Psoas muscle (tissue), 8 donors: Measurements from ENCODE around the gene C11orf71. TPM values are rescaled to one million over a fixed set of nuclear protein-coding genes. Genes with fewer than 3 reads are reported as not detected.

Source experiments
- ATAC-seq, 4 donors: fragments of 200-7000 bp; cut with Tn5 transposase; one replicate each; pipeline ENCODE4 v1.9.1; 2020; ENCODE audit warnings: moderate library complexity in 3 of 4, mild to moderate bottlenecking in 2 of 4
- DNase-seq, 2 donors: peaks; one replicate each; pipeline ENCODE4 v3.0.0-alpha.2; 2020
- H3K27ac ChIP-seq: fragments of 200-600 bp; one replicate; pipeline ENCODE4 v1.8.0; 2022
- H3K27me3 ChIP-seq, 3 donors: fragments of 200-600 bp in 1 of 3; one replicate each; pipeline versions ENCODE4 v1.6.1 to v1.8.0; 2013 to 2022; ENCODE audit warnings: low read length in 2 of 3, mild to moderate bottlenecking in 2 of 3, moderate library complexity in 1 of 3; ENCODE audit not compliant: insufficient read depth in 3 of 3
- H3K36me3 ChIP-seq, 2 donors: fragments of 200-600 bp in 1 of 2; one replicate each; pipeline versions ENCODE4 v1.6.1 to v1.8.0; 2013 to 2022; ENCODE audit warnings: low read depth in 1 of 2, mild to moderate bottlenecking in 1 of 2, moderate library complexity in 1 of 2; ENCODE audit not compliant: insufficient read depth in 1 of 2
- H3K4me1 ChIP-seq: fragments of 200-600 bp; one replicate; pipeline ENCODE4 v1.8.0; 2022
- H3K4me3 ChIP-seq: fragments of 200-600 bp; one replicate; pipeline ENCODE4 v1.8.0; 2022; ENCODE audit warnings: mild to moderate bottlenecking
- H3K9me3 ChIP-seq: fragments of 200-600 bp; one replicate; pipeline ENCODE4 v1.8.0; 2022
- CTCF ChIP-seq: fragments of 200-600 bp; IDR thresholded peaks from one replicate; pipeline ENCODE4 v1.8.0; 2022; ENCODE audit warnings: antibody characterized with exemption
- WGBS, 3 donors: extraction: QIAGEN DNeasy Blood & Tissue Kit; methylation state at CpG; one replicate each; pipeline versions ENCODE4 v1.1.6 to v1.1.7; 2013; 5-methylcytosine and 5-hydroxymethylcytosine counted together
- intact Hi-C, 2 donors: fragments of 100-400 bp; cut with DNase I; formaldehyde crosslinking; loops; one replicate each; pipeline versions ENCODE4 v1.11.0 to v1.14.2; 2022
- polyA plus RNA-seq, 3 donors: library from polyadenylated mRNA; stranded (reverse); fragments of 200-250 nt; gene quantifications; one replicate each; pipeline ENCODE4 v1.2.3, GENCODE V29; 2013
- total RNA-seq, 4 donors: library from RNA; stranded (reverse); fragmentation: NEBNext Ultra II Directional in 2 of 4; extraction: Animal tissue kit (Norgen Biotek cat#: 25700) in 2 of 4; gene quantifications; one replicate each; pipeline versions ENCODE4 v1.2.1 to v1.2.4, GENCODE V29; 2021 to 2023
- donor health status: healthy with polysubstance abuse.
- donor health status: DM: no; HTN: no; CAD: no; lungs with moderate emphysema.
- donor health status: Bipolar disorder and iron deficiency.
- donor health status: healthy.
- donor health status: DM: yes; HTN: yes; CAD: no.
- donor health status: DM: no; HTN: no; CAD: no.
- donor health status: DM: no; HTN: no; CAD: no.
- donor health status: DM: yes; HTN: yes; CAD: no.

Gene C11orf71
- total and polyA plus RNA-seq, 7 donors: 3.4 to 18.1 (median 10.7) TPM

GRCh38 chr11:114398303-114398920 lies 1.9 kb downstream of the C11orf71 start:
- DNase-seq: no peak
- intact Hi-C loops: loop anchor here in 1 of 2 donors (5.0 kb wide), 1 partner anchor 51 kb away; no protein-coding TSS in a partner anchor
- peak overlapping the region; percentile 88 for H3K4me3 ChIP-seq
- no peaks in the 10 kb centered on the region for H3K27me3 ChIP-seq
- 85 to 91% (median 87%) methylated on average over 4 of the region's 4 CpGs for WGBS, 3 donors
- TF ChIP-seq CTCF: no peak
- no peak for ATAC-seq
- H3K9me3 ChIP-seq: no peaks in the 10 kb centered on the region
- H3K36me3 ChIP-seq: peaks cover 0 to 9% of the 10 kb centered on the region in 2 donors
- H3K4me1 ChIP-seq: peaks cover 19% of the 10 kb centered on the region
- H3K27ac ChIP-seq: peak overlapping the region; percentile 98

GRCh38 chr11:114397349-114397982 lies 2.8 kb downstream of the C11orf71 start:
- H3K27ac ChIP-seq: no peak overlapping the region
- TF ChIP-seq CTCF: no peak
- H3K36me3 ChIP-seq: no peaks in the 10 kb centered on the region
- no peak for DNase-seq
- no peak overlapping the region for H3K4me3 ChIP-seq
- intact Hi-C loops: loop anchor here in 1 of 2 donors (5.0 kb wide), 1 partner anchor 50 kb away; no protein-coding TSS in a partner anchor
- H3K9me3 ChIP-seq: no peaks in the 10 kb centered on the region
- H3K4me1 ChIP-seq: peaks cover 18% of the 10 kb centered on the region
- WGBS, 3 donors: 70 to 80% (median 71%) methylated on average over 2 of the region's 2 CpGs
- ATAC-seq: no peak
- no peaks in the 10 kb centered on the region for H3K27me3 ChIP-seq

GRCh38 chr11:114396916-114397315 lies 3.4 kb downstream of the C11orf71 start:
- no peaks in the 10 kb centered on the region for H3K27me3 ChIP-seq
- H3K4me3 ChIP-seq: no peak overlapping the region
- intact Hi-C loops: loop anchor here in 1 of 2 donors (5.0 kb wide), 1 partner anchor 50 kb away; no protein-coding TSS in a partner anchor
- no peaks in the 10 kb centered on the region for H3K9me3 ChIP-seq
- no peaks in the 10 kb centered on the region for H3K36me3 ChIP-seq
- H3K4me1 ChIP-seq: peaks cover 18% of the 10 kb centered on the region
- DNase-seq (no peak), ATAC-seq (no peak)
- no peak for TF ChIP-seq CTCF
- H3K27ac ChIP-seq: no peak overlapping the region

GRCh38 chr11:114395736-114396135 lies 4.6 kb downstream of the C11orf71 start:
- H3K27me3 ChIP-seq: no peaks in the 10 kb centered on the region
- H3K36me3 ChIP-seq: no peaks in the 10 kb centered on the region
- no peaks in the 10 kb centered on the region for H3K9me3 ChIP-seq
- WGBS, 3 donors: 34 to 59% (median 43%) methylated on average over 3 of the region's 3 CpGs
- ATAC-seq (no peak), DNase-seq (no peak)
- intact Hi-C loops: loop anchor here in 1 of 2 donors (5.0 kb wide), 1 partner anchor 48 kb away; no protein-coding TSS in a partner anchor
- peak; percentile 11 for TF ChIP-seq CTCF
- H3K4me1 ChIP-seq: peaks cover 18% of the 10 kb centered on the region
- no peak overlapping the region for H3K27ac ChIP-seq
- H3K4me3 ChIP-seq: no peak overlapping the region
